ENCODE results near the gene KIF2C.

GRCh38 chr1:44694863-44695478 lies 44.7 kb upstream of the KIF2C start:
- TF ChIP-seq CTCF (conservative IDR thresholded peaks at IDR 0.05 in 1 of 2, IDR thresholded peaks at IDR 0.05 in 1 of 2; ENCODE audit: low read depth in 1 of 2, low read length in 2 of 2) (no peak), EZH2 (IDR thresholded peaks at IDR 0.05; ENCODE audit: low read length, missing control alignments) (no peak)
